GM19372 (cell line): ENCODE data around the gene BBLN.
"Not testable (repeated sequence)": the region's sequence is repeated elsewhere in the genome, so short reads cannot be mapped to it uniquely, and the experiment has no call there.

Source experiments
- ATAC-seq: cut with Tn5 transposase; IDR thresholded peaks from one replicate; pipeline ENCODE4 v1.9.1; 2021; ENCODE audit warnings: mild to moderate bottlenecking, low read depth, moderate library complexity; ENCODE audit not compliant: unreplicated experiment

BBLN gene

DNA sequence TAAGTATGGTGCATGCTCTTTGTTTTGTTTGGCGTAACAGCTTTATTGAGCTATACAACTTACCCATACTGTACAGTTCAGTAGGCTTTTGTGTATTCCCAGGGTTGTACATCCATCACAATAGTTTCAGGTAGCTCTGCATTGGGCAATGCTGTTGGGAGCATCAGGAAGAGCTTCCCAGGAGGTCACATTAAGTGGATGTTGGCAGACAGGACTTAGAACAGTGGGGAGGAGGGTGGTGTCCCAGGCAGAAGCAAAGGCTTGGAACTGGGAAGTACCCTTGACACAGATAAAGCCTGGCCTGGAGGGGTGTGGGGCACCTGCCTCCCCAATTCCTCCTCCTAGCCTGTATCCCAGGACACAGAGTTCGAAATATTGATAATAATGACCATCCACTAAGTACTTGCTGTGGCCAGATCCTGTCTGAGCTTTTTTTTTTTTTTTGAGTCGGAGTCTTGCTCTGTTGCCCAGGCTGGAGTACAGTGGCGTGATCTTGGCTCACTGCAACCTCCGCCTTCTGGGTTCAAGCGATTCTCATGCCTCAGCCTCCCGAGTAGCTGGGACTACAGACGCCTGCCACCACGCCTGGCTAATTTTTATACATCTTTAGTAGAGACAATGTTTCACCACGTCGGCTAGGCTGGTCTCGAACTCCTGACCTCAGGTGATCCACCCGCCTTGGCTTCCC lies 1.3 kb downstream of the BBLN start:
- no peak for ATAC-seq

DNA sequence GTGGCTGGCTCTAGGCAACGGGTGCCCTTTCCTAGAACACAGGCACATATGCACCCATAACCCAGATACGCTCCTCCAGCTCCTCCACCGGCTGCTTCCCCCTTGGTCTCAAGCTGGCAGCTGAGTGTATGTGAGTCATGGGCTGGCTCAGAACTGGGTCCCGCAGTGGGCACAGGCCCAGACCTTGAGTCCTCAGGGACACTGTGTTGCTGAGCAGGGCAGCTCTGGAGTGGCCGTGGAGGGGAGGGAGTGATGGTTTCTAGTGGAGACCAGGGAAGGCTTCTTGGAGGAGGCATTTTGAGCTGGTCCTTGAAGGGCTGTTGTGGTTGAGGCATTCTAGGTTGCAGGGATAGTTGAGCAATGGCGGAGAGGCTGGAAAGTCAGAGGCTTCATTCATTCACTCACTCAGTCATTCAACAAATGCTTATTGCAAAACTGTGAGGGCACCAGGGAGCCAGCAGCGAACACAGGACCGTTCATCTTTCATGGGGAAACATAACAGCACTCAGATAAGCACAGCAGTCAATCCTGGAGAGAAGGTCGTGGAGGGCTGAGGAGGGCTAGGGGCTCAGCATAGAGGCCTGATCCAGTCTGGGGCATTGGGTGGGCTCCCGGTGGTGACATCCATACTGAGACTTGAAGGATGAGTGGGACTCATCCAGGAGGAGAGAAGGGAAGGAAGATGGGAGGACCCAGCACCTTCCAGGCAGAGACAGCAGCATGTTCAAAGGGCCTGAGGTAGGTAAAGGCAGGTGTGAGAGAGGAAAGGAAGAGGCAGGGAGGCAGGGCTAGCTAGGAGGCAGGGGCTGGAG lies 2.4 kb downstream of the BBLN start:
- no peak for ATAC-seq

- ATAC-seq = no peak
Measured at GRCh38 chr9:128163027-128163515, 3.0 kb downstream of the BBLN start.

DNA sequence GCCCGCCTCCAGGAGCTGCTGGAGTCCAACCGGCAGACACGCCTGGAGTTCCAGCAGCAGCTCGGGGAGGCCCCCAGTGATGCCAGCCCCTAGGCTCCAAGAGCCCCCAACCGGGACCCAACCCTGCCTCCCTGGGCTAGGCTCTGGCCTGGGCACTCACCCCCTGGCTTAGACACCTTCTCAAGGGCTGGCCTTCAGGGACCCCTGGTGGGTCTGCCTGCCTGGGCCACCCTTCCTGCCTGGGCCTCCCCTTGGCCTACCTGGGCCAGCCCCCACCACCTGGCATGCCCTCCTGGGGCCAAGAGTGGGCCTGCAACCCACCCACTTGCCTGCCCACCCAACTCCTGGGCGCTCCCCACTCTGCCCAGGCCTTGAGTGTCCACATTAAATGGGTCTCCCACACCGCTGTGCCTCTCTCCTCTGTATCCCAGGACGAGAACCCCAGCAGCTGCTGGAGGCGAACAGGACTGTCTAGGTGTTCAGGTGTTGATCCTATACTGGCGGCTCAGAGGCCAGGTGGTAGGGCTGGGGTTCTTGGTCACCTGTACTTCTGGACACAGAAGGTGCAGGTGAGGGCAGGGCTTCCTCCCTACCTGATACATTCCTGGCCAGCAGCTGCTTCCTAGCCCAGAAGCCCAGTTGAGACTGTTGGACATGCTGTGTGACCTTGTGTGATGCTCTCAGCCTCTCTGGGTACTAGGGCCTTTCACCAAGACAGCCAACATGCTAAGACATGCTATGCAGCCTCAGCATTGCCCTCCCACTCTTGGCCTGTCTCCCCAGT lies 3.6 kb downstream of the BBLN start:
- no peak for ATAC-seq

- no peak for ATAC-seq
Measured at GRCh38 chr9:128164307-128164885, 4.3 kb downstream of the BBLN start.

- no peak for ATAC-seq
Measured at GRCh38 chr9:128166169-128166568, 6.1 kb downstream of the BBLN start.

DNA sequence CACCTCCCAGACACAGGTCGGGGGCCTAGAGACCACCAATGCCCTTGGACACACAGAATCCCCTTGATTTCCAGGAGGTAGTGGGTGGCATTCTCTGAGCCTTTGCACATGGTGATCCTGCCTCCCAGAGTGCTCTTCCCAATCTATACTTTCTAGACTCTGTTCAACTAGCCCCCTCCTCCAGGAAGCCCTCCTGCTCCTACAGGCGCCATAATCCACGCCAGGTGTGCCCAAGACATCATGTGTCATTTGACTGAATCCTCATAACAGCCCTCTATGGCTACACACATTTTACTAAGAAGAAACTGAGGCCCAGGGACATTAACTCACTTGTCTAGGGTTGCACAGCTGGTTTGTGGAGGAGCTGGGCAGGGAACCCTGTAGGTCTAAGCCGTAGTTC lies 7.1 kb downstream of the BBLN start:
- no peak for ATAC-seq

GRCh38 chr9:128168731-128169308 lies 8.8 kb downstream of the BBLN start:
- no peak for ATAC-seq

DNA sequence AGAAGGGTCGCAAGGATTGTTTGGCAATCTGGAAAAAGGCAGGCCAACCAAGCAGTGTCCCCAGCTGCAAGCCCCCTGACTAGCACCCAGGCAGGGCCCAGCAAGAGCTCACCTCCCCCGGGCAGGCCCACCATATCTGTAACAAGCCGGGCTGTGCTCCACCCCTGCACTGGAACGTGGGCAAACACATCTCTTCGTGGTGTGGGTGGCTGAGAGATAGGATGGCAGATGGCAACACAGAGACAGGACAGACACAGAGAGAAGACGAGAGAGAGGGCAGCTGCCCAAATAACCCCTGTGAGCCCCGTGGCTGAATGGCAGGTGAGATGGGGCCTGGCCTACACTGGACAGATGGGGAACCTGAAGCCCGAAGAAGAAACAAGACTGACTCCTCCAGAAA lies 9.4 kb downstream of the BBLN start:
- ATAC-seq = no peak

DNA sequence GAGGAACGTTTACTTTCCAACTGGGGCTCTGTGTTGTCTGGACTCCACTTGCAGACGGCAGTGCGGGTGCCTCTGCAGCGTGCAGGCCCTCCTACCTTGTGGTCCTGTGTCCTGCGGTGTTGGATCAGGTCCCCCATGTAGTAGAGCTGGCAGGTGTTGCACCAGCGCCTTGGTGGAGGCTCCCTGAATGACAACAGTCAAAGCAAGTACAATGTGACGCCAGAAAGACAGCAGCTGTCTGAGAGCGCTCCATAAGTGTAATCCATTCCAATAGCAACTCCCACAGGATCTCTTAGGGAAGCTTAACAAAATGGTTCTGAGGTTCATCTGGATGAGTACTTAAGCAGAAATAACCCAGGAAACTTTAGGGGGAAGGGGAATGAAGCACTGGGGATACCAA lies 9.9 kb downstream of the BBLN start:
- ATAC-seq = no peak

GRCh38 chr9:128174062-128174461 lies 14.0 kb downstream of the BBLN start:
- no peak for ATAC-seq

- ATAC-seq = no peak
Measured at GRCh38 chr9:128175102-128175563, 15.1 kb downstream of the BBLN start.

- no peak for ATAC-seq
Measured at GRCh38 chr9:128175726-128176125, 15.7 kb downstream of the BBLN start.

DNA sequence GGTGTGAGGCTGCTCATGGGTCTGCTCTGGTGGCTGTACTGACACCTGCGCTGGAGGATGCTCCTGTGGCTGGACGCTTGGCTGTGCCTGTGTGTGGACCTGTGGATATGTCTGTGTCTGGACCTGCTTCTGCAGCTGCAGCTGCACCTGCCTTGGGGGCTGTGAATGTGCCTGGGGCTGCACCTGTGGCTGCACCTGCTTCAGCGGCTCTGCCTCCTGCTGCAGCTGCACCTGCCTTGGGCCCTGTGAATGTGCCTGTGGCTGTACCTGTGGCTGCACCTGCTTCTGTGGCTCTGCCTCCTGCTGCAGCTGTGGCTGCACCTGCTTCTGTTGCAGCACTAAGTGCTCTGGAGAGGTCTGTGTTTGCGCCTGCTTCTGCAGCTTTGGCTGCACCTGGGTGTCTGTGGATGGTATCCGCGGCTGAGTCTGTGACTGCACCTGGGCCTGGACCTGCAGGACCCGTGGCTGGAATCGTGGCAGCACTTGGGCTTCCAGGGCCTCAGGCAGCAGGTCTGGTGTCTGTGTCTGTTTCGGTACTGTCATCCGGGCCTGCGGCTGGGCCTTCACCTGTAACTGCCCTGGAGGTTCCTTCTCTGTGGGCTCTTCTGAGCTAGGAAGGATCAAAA lies 18.9 kb downstream of the BBLN start:
- no peak for ATAC-seq

DNA sequence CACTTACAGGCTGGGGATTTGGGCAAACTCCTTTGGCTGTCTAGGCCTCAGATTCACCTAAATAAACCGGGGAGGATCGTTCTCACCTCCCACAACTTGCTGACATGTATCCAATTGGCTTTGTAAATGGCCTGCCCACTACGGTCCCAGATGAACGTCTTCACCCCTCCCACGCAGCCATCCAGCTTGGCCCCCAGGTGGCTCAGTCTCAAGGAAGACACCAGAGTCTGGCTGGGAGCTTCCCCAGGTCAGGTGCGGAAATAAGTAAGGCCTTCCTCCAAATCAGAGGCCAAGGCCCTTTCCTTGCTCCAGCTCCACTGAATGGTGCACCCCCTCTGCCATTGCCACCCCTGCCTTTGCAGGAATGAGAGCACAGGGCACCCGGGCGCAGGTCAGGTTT lies 19.9 kb downstream of the BBLN start:
- ATAC-seq = no peak

DNA sequence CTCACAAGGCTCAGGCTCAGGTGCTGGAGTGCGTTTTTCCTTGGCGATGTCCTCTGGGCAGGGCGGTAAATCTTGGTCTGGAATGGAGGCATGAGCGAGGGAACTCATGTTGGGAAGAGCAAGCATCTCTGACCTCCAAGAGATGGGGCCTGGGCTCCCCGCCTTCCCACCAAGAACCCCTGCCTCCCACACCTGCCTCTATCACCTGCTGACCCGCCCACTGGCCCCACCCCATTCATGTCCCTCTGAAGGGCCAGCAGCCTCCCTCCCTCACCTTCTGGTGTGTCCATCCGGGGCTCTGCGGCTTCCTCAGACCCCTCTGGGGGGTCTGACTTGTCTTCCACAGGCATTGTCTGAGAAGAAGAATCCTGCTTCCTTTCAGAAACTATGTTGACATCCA lies 20.4 kb downstream of the BBLN start:
- ATAC-seq = no peak

- ATAC-seq = not testable (repeated sequence)
Measured at GRCh38 chr9:128181480-128181879, 21.4 kb downstream of the BBLN start.

- ATAC-seq = no peak
Measured at GRCh38 chr9:128182893-128183588, 23.0 kb downstream of the BBLN start.
